Right lobe of liver (tissue), 6 donors: ENCODE results near the gene IPO13. TPM values are rescaled to one million over a fixed set of nuclear protein-coding genes. Genes with fewer than 3 reads are reported as not detected.

ENCODE experiments used
- ATAC-seq, 4 donors: fragments of 200-7000 bp; cut with Tn5 transposase; one replicate each; pipeline ENCODE4 v1.9.1; 2020; ENCODE audit warnings: mild to moderate bottlenecking in 4 of 4, moderate library complexity in 4 of 4
- DNase-seq, 3 donors: peaks; one replicate each; pipeline ENCODE4 v3.0.0-alpha.2; 2020
- H3K27ac ChIP-seq, 3 donors: fragments of 200-600 bp; one replicate each; pipeline ENCODE4 v1.8.0; 2022
- H3K27me3 ChIP-seq, 2 donors: fragments of 200-600 bp; one replicate each; pipeline ENCODE4 v1.8.0; 2022
- H3K36me3 ChIP-seq, 4 donors: fragments of 200-600 bp; sonication (generic) in 1 of 4; one replicate each; pipeline versions ENCODE4 v1.5.1 to v1.8.0; 2017 to 2022; ENCODE audit warnings: control low read depth in 1 of 4
- H3K4me1 ChIP-seq, 4 donors: fragments of 200-600 bp; sonication (generic) in 1 of 4; one replicate each; pipeline versions ENCODE4 v1.5.1 to v1.8.0; 2017 to 2022; ENCODE audit warnings: control low read depth in 1 of 4
- H3K4me3 ChIP-seq, 3 donors: fragments of 200-600 bp; one replicate each; pipeline ENCODE4 v1.8.0; 2022
- H3K9me3 ChIP-seq, 4 donors: fragments of 200-600 bp; sonication (generic) in 1 of 4; one replicate each; pipeline versions ENCODE4 v1.5.1 to v1.8.0; 2017 to 2022; ENCODE audit warnings: control low read depth in 1 of 4
- CTCF ChIP-seq, 4 donors: fragments of 200-600 bp in 3 of 4; fragments of 450-650 bp in 1 of 4; IDR thresholded peaks; one replicate each; pipeline versions ENCODE4 v1.5.1 to v1.8.0; 2016 to 2022; ENCODE audit warnings: antibody characterized with exemption in 4 of 4, mild to moderate bottlenecking in 2 of 4
- POLR2A ChIP-seq: fragments of 450-650 bp; IDR thresholded peaks from one replicate; pipeline ENCODE4 v1.6.1; 2017; ENCODE audit warnings: antibody characterized with exemption, mild to moderate bottlenecking
- WGBS: methylation state at CpG from one replicate; pipeline ENCODE4 v1.1.6; 2018; ENCODE audit warnings: low coverage, low lambda C conversion rate; ENCODE audit not compliant: insufficient coverage; ENCODE audit errors: missing lambda C conversion rate; 5-methylcytosine and 5-hydroxymethylcytosine counted together
- intact Hi-C, 2 donors: fragments of 100-400 bp; cut with DNase I; formaldehyde crosslinking; loops; one replicate each; pipeline versions ENCODE4 v1.11.2 to v1.14.1; 2022
- total RNA-seq, 6 experiments: library from RNA; depleted of rRNA in 2 of 6; stranded (reverse); fragments of >200 nt in 2 of 6; fragmentation: NEBNext Ultra II Directional in 3 of 6; extraction: Animal tissue kit (Norgen Biotek cat#: 25700) in 3 of 6; gene quantifications; one replicate each; pipeline versions ENCODE4 v1.1.0 to v1.2.4, GENCODE V29; 2016 to 2023
- donor health status: DM: no; HTN: yes; CAD: no.
- donor health status: DM: no; HTN: no; CAD: no.
- donor health status: DM: no; HTN: no; CAD: no.
- donor health status: DM: no; HTN: yes; CAD: no.
- donor health status: DM: no; HTN: yes; CAD: no.

IPO13 gene
- total RNA-seq, 6 experiments from 2014 or later: 12.4 to 18.9 (median 14.8) TPM

- intact Hi-C loops: no loop called here
- no peak for ATAC-seq
- Histone ChIP-seq H3K36me3 (no peaks in the 10 kb centered on the region), H3K27me3 (no peaks in the 10 kb centered on the region), H3K4me1 (no peaks in the 10 kb centered on the region), H3K27ac (no peak overlapping the region), H3K9me3 (no peaks in the 10 kb centered on the region), H3K4me3 (no peak overlapping the region)
- no peak for TF ChIP-seq CTCF (IDR thresholded peaks at IDR 0.05)
- no peak for DNase-seq
- WGBS: 90% methylated on average over 9 of the region's 18 CpGs
Measured at GRCh38 chr1:43913666-43914360, 32.9 kb upstream of the IPO13 start.

- 90% methylated on average over 8 of the region's 13 CpGs for WGBS
- Histone ChIP-seq H3K27ac (no peak overlapping the region), H3K4me3 (no peak overlapping the region), H3K4me1 (no peaks in the 10 kb centered on the region), H3K9me3 (no peaks in the 10 kb centered on the region), H3K27me3 (no peaks in the 10 kb centered on the region), H3K36me3 (no peaks in the 10 kb centered on the region)
- TF ChIP-seq POLR2A (no peak), CTCF (IDR thresholded peaks at IDR 0.05) (no peak)
- ATAC-seq (peak in 3 of 4 donors; percentile 16 to 43 (median 35)), DNase-seq (no peak)
- intact Hi-C loops: no loop called here
Measured at GRCh38 chr1:43914576-43915525, 31.9 kb upstream of the IPO13 start.

- TF ChIP-seq POLR2A (no peak), CTCF (IDR thresholded peaks at IDR 0.05) (no peak)
- Histone ChIP-seq H3K27ac (no peak overlapping the region), H3K9me3 (no peaks in the 10 kb centered on the region), H3K4me3 (no peak overlapping the region), H3K36me3 (no peaks in the 10 kb centered on the region), H3K4me1 (no peaks in the 10 kb centered on the region), H3K27me3 (no peaks in the 10 kb centered on the region)
- intact Hi-C loops: no loop called here
- ATAC-seq (peak in 1 of 4 donors; percentile 13), DNase-seq (no peak)
- 77% methylated on average over 6 of the region's 7 CpGs for WGBS
Measured at GRCh38 chr1:43919906-43920305, 26.8 kb upstream of the IPO13 start.

- intact Hi-C loops: no loop called here
- DNase-seq: no peak
- ATAC-seq: no peak
- Histone ChIP-seq H3K9me3 (no peaks in the 10 kb centered on the region), H3K36me3 (no peaks in the 10 kb centered on the region), H3K27ac (no peak overlapping the region), H3K27me3 (no peaks in the 10 kb centered on the region), H3K4me3 (no peak overlapping the region), H3K4me1 (no peaks in the 10 kb centered on the region)
- WGBS: 97% methylated on average over 6 of the region's 6 CpGs
- TF ChIP-seq CTCF (IDR thresholded peaks at IDR 0.05): no peak
- TF ChIP-seq POLR2A: no peak
Measured at GRCh38 chr1:43921022-43921421, 25.7 kb upstream of the IPO13 start.
